Fibroblast of pulmonary artery (primary cell): Measurements from ENCODE around the gene RASAL1.

ENCODE experiments used
- DNase-seq: peaks from one replicate; pipeline ENCODE4 v3.0.0-alpha.2; 2010; ENCODE audit warnings: low read depth
- H3K4me3 ChIP-seq: replicated peaks from 2 replicates; pipeline ENCODE4 v1.5.1; 2011; ENCODE audit warnings: low read depth, mild to moderate bottlenecking, control low read depth, low read length, moderate library complexity
- TF ChIP-seq, protein P1 (sequence below): IDR thresholded peaks from 2 replicates; pipeline ENCODE4 v1.5.1; 2011; ENCODE audit warnings: mild to moderate bottlenecking, control low read depth, low read length, inconsistent platforms; ENCODE audit errors: missing control alignments

Gene RASAL1

DNA sequence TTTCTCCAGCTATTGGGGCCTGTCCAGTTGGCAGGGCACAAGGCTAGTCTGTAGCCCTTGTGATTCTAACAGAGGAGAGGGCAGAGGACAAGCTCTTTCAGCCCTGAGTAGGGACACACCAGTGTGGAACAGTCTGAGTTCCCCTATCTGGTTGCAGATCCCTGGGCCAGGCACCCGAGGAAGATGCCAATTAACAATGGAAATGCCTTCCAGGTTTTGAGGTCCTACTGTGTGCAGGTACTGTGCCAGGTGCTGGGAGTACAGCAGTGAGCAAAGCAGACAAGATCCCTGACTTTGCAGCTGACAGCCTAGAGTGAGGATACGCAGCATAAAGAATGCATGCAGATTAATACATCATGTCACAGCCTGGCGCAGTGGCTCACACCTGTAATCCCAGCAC lies 62.0 kb downstream of the RASAL1 start:
- TF ChIP-seq, protein P1, sequence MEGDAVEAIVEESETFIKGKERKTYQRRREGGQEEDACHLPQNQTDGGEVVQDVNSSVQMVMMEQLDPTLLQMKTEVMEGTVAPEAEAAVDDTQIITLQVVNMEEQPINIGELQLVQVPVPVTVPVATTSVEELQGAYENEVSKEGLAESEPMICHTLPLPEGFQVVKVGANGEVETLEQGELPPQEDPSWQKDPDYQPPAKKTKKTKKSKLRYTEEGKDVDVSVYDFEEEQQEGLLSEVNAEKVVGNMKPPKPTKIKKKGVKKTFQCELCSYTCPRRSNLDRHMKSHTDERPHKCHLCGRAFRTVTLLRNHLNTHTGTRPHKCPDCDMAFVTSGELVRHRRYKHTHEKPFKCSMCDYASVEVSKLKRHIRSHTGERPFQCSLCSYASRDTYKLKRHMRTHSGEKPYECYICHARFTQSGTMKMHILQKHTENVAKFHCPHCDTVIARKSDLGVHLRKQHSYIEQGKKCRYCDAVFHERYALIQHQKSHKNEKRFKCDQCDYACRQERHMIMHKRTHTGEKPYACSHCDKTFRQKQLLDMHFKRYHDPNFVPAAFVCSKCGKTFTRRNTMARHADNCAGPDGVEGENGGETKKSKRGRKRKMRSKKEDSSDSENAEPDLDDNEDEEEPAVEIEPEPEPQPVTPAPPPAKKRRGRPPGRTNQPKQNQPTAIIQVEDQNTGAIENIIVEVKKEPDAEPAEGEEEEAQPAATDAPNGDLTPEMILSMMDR: no peak
- no peak overlapping the region for H3K4me3 ChIP-seq
- DNase-seq: no peak

DNA sequence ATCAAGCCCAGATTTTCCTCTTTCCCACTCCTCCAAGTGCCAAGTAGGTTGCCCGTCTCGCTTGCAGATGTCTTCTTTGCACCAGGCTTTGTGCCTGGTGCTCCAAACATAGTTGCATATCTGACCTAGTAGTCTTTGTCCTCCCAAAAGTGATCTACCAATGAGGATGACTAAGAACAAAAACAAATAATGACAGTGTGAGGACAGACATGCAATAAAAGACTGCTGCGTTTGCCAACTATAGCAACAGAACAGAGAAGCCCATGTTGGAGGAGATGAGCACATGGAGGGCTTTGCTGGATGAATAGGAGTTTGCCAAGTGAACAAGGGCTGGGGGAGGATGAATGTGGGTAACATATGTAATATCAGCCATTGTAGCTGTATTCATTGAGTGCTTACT lies 63.4 kb downstream of the RASAL1 start:
- TF ChIP-seq, protein P1: no peak
- H3K4me3 ChIP-seq: no peak overlapping the region
- no peak for DNase-seq

GRCh38 chr12:113071135-113072112 lies 64.1 kb downstream of the RASAL1 start:
- TF ChIP-seq, protein P1: no peak
- H3K4me3 ChIP-seq: no peak overlapping the region
- no peak for DNase-seq

- DNase-seq: peak; percentile 11
- no peak overlapping the region for H3K4me3 ChIP-seq
- TF ChIP-seq, protein P1: no peak
Measured at GRCh38 chr12:113070117-113070906, 65.2 kb downstream of the RASAL1 start.

- DNase-seq: no peak
- TF ChIP-seq, protein P1: no peak
- no peak overlapping the region for H3K4me3 ChIP-seq
Measured at GRCh38 chr12:113069751-113070116, 65.8 kb downstream of the RASAL1 start.

DNA sequence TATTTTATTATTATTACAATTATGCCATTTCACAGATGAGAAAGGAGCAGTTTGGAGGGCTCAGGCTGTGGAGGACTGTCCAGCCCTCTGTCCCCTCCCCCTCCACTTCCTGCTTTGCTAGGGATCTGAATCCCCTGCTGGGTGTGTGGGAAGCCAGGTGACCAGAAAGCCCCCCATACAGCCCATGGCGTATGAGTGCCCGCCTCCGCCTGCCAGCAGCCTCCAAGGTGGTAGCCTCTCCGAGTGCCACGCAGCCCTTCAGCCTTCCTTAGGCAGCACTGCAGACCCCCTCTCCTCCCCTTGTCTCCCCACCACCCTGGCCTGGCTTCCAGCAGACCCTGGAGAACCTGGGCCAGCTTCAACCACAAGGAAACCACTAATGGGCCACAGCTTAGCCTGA lies 66.4 kb downstream of the RASAL1 start:
- H3K4me3 ChIP-seq: no peak overlapping the region
- TF ChIP-seq, protein P1: no peak
- DNase-seq: no peak
